Stimulated activated CD4-positive, alpha-beta T cell treated with anti-CD3 and anti-CD28 coated beads, Interleukin-1b, Interleukin-23, amount 100 ng/mL, for 48 hours (primary cell): ENCODE results near the gene GPR3.
"Not testable (repeated sequence)": the region's sequence is repeated elsewhere in the genome, so short reads cannot be mapped to it uniquely, and the experiment has no call there.

Experiments
- DNase-seq: peaks from one replicate; pipeline ENCODE4 v3.0.0-alpha.2; 2020

The GPR3 gene

DNA sequence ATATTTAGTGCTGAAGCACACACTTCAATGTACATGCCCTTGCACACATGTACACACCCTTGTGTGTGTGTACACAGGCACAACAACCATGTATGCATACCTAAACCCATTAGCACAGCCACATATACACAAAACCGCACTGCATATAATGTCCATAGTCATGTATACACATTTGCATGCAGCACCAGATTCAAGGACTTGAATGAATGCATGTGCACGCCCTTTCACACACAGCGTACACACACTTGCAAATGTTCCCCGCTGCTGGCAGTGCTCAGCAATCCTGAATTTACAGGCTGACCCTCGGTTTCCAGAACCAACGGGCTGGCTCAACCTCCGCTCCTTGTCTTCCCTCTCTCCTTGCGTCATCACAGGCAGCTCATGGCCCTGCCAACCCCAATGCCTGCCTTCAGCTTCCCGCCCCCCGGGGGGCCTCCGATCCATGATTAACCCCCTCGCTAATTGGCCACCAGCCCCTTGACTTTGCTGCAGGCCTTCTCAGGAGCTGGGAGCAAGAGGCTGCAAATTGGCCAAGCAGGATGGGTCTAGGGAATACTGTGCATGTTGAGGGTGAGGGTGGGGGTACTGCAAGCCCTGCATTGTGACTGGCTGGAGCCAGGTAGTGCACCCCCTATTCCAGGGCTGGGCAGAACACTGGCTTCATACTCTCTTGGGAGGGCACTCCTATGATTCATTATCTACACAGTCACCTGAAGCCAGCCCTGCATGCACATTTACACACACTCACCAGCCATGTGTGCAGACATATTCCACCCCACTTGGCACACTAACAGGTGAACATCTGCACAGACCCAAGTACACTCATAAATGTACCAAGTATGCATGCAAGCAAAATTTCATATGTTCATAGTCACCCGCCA is 7.9 kb downstream of the GPR3 start:
- no peak for DNase-seq

DNA sequence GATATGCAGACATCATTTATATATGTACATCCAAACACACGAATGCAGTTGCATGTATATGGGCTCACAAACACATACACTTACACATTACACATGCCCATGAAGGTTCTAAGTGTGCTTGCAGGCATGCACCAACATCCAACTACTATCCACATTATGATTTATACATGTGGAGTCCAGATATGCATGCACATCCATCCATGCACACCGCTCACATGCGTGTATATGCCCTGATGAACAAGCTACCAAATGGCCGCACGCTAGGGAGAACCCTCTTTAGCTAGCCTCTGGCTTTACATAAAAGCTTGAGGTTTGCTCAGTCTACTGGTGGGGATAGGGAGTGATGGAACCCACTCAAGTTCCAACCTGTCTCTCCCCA is 8.5 kb downstream of the GPR3 start:
- no peak for DNase-seq

DNA sequence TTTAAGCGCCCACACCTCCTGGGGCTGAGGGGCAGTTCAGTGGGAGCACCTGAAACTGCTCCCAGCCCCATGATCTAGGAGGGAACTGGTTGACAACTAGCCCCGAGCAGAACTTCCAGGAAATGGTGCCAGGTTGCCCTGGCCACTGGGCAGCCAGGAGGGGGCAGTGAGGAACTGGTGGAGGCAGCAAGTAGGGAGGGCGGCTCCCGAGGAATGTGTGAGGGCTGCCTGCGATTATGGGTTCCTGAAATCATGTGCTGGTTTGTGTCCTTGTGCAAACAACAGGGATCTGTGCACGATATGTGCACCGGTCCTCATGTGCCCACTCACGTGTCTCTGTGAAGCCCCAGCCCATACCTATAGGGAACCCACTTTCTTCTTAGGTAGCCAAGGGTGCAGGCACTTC is 9.9 kb downstream of the GPR3 start:
- DNase-seq: no peak

DNA sequence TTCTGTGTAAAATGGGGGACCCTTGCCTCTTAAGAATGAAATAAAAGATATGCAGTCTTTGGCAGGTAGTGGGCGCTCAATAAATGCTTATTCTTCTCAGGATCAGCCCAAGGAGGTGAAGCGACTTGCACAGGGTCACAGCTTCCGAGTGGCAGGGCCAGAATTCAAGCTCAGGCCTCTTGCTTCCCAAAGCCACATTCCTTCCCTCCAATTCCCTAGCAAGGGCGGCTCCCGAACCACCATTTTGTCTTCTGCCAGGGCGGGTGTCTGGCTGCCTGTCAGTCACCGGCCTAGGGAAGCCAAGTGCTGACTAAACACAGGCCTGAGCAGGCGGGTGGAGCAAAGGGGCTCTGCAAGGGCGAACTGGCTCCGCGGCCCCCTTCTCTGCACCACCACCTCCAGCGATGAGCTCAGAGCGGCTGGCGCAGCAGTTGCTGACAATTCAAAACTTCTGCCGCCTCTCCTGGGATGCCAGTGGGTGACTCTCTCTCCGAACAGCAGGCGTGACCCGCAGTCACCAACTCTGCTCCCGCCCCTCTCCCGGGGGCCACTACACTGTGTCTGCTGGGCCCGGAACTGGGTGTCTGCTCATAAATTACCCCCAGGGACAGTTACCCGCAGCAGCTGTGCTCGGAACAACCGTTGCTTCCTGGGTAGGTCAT is 10.8 kb downstream of the GPR3 start:
- DNase-seq: peak; percentile 35

DNA sequence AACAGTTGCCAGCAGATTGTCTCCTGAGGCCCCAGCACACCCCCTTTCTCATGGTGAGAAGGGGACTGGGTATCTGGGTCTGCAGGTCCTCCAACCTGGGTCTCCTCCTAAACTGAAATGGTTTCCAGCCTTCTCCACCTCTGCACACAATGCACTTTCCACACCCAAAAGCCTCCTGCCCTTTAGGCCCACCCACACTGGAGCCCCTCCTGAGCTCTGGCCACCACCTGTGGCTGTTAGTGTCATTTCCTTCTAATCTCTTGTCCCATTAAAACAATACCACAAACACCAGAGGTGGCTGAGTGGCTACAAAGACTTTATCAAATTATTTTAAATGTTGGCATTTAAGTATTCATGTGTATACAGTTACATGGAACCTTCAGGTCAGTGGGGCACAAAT is 11.5 kb downstream of the GPR3 start:
- no peak for DNase-seq

DNA sequence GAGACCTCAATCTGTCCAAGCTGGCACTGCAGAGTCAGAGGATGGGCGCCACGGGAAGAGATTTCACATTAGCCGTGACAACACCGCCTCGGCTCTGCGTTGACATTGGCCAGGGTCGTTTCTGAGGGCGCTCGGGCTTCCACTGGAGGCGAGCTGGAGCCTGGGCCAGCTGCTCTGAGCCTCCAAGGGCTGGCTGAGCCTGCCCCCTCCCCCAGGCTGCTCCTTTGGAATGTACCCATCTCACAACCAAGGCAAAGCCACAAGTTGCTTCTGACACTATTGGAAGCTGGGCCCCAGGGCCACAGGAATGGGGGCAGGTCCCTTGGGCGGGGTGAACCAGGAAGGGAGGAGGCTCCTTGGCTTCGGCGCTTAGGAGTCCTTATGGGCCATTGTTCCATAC is 12.7 kb downstream of the GPR3 start:
- DNase-seq: no peak

DNA sequence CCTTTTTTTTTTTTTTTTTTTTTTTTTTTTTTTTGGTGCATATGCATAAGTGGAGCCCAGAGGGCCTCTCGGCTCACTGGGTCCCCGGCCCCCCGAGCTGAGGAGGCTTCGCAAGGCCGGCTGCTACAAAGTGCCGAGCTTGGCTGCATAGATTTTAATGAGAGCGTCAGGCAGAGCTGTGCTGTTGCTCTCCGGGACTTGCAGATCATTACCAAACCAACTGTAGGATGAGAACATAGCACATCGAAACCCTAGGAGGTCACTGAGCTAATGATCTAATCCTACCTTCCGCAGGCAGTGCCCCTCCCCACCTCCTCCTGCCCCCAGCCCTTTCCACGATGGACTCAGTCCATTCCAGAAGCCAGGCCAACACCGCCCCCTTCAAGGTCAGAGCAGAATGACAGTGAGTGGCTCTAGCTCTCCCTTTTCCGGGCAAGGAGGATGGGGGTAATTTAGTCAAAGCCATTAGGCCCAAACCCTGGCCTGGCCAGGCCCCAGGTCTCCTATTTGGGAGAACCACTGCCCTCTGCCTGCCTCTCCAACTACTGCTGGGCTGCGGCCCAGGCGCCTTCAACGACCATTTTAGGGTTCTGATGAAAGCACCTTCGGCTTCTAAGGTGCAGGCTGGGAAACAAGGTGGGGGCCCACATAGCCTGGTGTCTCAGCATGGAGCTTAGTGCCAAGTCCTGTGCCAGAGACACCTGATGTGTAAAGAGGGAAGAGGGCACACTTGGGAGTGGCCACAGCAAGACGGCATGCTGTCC is 13.4 kb downstream of the GPR3 start:
- DNase-seq: not testable (repeated sequence)

DNA sequence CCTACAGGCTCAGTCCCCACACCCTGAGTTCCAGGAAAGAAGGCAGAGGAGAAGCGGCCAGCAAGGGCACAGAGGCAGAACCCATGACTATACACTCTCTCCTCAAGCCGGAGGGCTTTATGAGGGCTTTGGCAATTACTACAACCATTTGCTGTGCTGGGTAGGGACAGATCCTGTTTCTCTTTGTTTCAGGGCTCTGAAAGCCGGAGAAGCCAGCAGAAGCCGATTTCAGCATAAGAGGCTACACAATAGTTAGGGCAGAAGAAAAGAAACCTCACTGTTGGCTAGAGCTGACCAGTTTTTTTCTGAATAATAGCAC is 13.9 kb downstream of the GPR3 start:
- no peak for DNase-seq

DNA sequence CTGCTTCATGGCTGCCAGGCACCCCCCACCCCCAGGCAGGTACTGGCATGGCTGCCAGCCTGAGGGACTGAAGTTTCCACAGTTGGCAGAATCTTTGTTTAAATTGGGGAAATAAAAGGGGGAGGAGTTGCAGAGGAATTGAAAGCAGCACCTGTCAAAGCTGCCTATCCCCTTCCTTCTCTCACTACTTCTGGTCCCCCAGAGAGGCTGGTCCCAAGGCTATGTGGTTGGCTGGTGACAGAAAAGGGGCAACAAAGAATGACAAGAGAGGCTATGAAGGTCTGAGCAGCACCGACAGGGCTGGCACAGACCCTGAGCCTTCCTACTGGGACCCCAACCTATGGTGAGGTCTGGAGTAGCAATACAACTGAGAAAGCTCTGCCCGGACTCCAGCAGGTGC is 14.4 kb downstream of the GPR3 start:
- not testable (repeated sequence) for DNase-seq

DNA sequence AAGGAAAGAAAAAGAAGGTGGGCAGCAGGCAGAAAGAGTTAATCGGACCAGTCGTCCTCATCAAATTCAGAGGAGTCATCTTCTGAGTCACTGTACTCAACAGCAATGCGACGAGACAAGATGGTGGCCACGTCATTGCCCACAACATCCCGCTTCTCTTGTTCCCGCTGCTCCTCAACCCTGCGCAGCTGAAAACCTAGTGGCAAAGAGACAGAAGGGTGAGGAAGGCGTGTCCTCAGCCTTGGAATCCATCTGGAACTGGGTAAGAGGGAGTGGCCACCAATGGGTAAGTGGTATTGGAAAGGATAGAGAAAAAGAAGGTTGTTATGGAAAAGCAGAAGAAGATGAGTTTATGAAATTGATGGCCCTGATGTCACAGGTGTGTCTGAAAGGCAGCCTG is 15.7 kb downstream of the GPR3 start:
- no peak for DNase-seq

DNA sequence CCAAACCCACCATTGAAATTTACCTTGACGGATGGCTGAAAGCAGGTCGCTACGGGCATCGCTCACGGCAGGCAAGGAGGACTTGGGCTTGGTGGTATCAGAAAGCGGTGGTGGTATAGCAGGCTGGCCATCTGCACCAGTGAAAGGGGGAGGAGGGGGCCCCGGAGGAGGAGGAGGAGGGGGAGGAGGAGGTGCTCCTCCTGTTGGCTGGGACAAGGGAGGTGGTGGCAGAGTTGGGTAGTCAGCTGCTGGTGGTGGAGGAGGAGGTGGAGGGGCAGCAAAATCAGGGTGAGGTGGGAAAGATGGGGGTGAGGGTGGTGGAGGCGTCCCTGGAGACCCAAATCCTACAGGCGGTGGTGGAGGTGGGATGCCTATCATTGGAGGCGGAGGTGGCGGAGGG is 17.2 kb downstream of the GPR3 start:
- no peak for DNase-seq

DNA sequence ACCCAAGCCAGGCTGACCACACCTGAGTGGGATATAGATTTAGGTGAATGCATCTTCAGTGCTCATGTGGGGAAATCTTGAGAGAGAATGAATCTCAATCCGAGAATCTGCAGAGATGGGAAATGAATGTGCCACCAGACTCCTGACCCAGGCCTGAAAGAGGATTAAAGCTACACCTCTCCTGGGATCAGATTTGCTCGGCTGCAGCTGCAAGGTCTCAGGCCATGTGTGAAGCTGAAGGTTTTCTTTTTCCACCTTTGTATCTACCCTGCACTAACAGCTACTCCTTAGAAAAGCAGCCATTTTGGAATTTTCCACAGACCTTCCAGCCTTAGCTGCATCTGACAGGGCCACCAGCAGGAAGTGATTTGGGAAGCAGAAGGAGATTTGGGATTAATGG is 18.3 kb downstream of the GPR3 start:
- DNase-seq: no peak

DNA sequence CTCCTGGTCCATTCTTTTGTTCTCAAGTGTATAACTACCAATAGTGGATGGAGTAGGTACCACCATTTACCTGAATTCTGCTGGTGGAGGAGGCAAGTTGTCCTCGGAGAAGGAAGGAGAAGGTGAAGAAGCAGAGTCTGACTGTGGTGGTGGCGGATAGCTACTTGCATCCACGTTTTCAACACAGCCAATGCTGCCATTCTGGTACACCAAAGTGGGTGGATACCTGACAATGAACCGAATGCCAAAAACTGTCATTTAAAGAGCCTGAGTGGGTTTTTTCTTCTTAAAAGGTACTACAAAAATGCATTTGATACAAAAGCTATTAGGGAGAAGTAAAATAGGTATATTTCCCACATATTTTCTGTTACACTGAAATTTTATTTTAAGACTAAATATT is 20.1 kb downstream of the GPR3 start:
- DNase-seq: no peak

DNA sequence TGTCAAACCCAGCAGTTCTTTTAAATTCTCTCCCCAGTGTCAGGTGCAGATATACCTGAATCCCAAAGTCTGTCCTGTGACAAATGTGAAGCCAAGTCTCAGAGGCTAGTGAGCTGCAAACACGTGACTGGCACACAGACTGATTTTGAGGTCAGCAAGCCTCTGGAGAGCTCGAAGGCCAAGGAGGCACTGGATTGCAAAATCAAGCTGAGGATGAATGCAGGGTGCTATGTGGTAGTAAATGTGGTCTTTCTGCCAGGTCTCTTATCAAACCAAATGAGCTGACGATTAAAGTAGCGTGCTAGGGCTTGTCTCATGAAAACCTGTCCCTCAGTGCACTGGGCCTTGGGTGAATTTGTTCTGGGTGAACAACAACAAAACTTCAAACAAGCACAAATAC is 20.6 kb downstream of the GPR3 start:
- no peak for DNase-seq

DNA sequence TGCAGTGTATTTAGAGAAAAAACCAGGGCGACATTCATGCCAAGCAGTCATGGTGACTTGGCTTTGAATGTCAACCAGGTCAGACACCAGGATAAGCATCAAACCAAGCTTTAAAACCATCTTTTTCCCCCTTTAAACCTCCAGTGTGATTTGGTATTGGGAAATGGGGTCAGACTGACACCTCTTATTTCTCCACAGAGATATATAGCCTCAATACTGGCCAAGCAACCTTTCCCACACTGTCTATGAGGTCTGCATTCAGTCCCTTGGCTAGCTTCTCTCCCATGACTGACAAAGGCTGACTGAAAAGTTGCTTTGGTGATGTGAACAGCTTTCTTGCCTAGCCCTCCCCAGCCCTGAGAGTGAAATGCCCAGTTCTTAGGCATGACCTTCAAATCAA is 21.7 kb downstream of the GPR3 start:
- no peak for DNase-seq

DNA sequence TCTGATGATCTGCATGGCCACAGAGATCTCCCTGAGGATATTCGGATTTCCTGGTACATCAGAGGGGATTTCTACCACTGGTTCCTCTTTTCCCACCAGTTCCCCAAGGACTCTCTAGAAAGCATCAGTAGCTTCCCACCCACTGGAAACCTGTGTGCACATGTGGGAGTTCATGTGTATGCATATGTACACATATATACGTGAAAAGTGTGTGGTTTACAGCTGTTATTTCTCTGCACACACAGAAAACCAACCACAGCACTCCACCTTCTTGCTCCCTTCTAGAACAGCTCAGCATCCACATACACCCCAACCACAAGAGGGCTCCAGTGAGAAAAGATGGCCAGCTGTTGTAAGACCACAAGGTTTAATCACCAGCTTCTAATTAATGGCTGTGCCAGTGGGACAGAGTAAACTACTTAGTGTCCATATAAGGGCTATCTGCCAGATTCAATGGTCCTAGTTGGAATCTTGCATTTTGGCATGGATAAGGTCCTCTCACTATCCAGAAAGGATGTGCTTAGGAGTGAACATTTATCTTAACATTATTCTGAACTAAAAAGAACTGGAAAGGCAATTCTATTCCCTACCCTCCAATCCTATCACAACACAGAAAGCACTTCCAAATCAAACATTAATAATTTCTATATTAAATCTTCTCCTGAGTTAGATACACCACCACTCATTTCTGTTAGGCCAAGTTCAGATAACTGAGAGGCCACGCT is 24.1 kb downstream of the GPR3 start:
- DNase-seq: peak; percentile 60

DNA sequence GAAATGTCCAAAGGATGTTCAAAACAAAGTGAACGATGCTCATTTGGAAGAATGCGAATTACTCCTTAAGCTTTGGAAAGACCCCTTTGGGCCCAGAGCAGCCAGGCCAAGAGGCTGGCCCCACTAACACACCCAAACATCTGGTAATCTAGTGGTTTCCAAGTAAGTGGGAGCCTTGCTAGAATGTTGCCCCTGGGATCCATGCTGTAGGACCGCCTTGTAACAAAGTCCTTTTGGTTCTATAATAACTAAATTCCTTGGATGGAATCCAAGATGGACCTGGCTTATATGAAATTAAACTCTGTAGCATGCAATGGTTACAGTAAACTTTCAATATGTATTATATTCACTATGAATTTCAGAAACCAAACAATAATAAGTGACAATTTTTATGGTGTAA is 25.3 kb downstream of the GPR3 start:
- no peak for DNase-seq

DNA sequence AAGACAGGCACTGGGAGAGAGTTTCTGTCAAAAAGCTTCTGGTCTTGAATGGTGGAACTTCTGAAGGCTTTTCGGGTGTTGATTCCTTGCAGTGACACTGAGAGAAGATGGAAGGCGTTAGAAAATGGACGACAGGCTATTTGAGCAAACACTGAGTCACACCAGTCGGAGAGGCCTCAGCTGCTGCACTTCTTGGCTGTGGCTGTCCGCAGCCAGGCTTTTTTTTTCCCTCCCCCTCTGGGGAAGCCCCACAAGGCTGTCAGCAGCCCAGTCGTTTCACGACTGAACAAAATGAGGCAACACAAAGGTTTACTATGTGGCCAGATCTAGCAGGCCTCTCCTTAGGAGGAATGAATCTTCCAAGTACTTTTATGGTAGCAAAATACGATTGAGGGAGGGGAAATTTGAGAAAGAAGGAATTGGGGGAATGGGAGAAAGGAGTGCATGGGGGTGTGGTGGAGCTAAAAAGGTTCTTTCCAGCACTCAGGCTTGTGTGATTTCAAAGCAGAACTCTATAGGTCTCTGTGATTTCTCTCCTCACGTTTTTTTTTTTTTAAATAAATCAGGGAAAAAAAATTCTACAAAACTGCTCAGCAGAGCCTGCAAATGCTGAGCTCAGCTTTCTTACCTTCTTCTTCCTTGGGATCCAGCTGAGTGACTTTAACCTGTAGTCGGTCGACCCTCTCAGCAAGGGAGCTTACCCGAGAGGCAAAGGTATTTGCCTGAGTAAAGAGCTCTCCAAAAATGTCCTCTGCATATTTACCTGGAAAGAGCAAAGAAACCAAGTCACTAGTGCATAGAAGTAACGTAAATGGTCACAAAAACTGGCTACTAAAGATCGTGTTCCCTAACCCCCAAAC is 26.1 kb downstream of the GPR3 start:
- DNase-seq: peak; percentile 81

DNA sequence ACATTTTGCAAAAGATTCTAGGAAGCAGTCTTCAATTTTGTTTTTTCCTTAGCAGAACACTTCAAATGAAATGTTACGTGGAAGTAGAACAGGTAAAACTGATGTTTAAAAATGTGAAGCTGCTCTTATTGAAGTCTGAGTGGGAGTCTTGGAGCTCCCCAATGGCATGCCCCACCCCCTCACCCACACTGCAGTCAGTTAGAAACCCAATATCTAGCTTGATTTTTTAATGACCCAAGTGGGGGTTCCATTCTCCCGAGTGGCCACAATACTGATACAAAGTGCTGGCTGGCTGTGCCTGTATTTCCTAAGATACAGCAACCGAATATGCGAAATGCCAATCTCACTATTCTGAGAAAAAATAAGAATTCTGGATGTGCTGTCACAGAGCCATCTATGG is 31.3 kb downstream of the GPR3 start:
- DNase-seq: no peak

DNA sequence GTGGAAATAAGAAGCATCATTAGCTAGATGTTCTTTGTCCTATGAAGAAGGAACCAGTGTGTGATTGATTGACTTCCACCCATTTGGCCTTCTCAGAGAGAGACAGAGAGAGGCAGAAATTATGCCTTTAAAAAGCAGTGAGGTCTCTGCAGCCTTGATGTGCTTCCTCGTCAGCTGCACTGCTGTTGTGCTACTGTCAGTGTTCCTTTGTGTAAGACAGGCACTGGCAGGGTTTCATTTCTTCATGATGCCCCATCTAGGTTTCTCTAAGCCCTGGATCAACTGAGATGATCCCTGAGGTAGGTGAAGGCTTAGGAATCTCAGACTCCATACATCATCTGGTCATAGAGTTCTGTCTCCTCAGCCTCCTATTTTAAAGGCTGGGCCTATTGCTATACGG is 34.9 kb downstream of the GPR3 start:
- no peak for DNase-seq

DNA sequence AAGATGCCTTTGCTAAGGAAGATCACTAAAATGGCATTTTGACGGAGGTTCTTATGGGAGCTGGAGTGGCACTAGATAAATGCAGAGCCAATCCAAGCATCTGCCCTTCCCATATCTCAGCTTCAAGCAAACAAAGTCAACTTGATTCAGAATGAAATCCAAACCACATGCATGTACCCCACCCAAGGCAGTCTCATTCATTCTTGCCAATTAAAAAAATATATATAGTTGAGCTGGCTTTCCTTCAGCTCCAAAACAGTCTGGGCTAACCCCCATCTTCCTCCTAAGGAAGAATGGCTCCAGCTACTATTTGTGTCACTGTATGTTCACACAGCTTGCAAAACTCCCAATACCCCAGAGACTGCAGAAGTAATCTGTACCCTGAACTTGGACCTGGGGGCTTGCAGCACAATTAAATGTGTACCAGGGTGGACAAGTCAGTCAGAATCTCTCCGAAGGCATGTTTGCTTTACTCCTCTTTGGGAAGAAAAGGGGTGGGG is 35.4 kb downstream of the GPR3 start:
- no peak for DNase-seq
